ENCODE data around the gene SLC44A4.

SLC44A4 gene

GRCh38 chr6:31861919-31862343 lies 16.9 kb downstream of the SLC44A4 start (continued):
- no peak for TF ChIP-seq TSHZ2 (CRISPR knock-in tag; IDR thresholded peaks at IDR 0.05)

GRCh38 chr6:31861150-31861549 lies 17.6 kb downstream of the SLC44A4 start:
- no peak for ATAC-seq
- no peak for TF ChIP-seq TOX (CRISPR knock-in tag; IDR thresholded peaks at IDR 0.05; ENCODE audit: borderline replicate concordance)

GRCh38 chr6:31860349-31860748 lies 18.4 kb downstream of the SLC44A4 start:
- no peak for ATAC-seq
- no peak for TF ChIP-seq ESRRG (CRISPR knock-in tag; IDR thresholded peaks at IDR 0.05)
- TF ChIP-seq OSR1 (CRISPR knock-in tag; IDR thresholded peaks at IDR 0.05): no peak
- no peak for TF ChIP-seq RARB (CRISPR knock-in tag; IDR thresholded peaks at IDR 0.05)
- no peak for TF ChIP-seq CSRNP3 (CRISPR knock-in tag; IDR thresholded peaks at IDR 0.05)
- no peak for TF ChIP-seq ARNTL (CRISPR knock-in tag; IDR thresholded peaks at IDR 0.05; ENCODE audit: borderline replicate concordance, low read depth)
- TF ChIP-seq PPARA (CRISPR knock-in tag; IDR thresholded peaks at IDR 0.05; ENCODE audit: borderline replicate concordance): no peak
- no peak for TF ChIP-seq CREB5 (CRISPR knock-in tag; IDR thresholded peaks at IDR 0.05; ENCODE audit: low read depth)
- no peak for TF ChIP-seq CSDC2 (CRISPR knock-in tag; IDR thresholded peaks at IDR 0.05)
- no peak for TF ChIP-seq ZFP3 (CRISPR knock-in tag; IDR thresholded peaks at IDR 0.05)
- no peak for TF ChIP-seq GLIS3 (CRISPR knock-in tag; IDR thresholded peaks at IDR 0.05)
- TF ChIP-seq TCF4 (CRISPR knock-in tag; IDR thresholded peaks at IDR 0.05; ENCODE audit: borderline replicate concordance): no peak

GRCh38 chr6:31859923-31860322 lies 18.9 kb downstream of the SLC44A4 start:
- ATAC-seq: no peak
- no peak for TF ChIP-seq CSDC2 (CRISPR knock-in tag; IDR thresholded peaks at IDR 0.05)
- no peak for TF ChIP-seq PATZ1 (CRISPR knock-in tag; IDR thresholded peaks at IDR 0.05; ENCODE audit: borderline replicate concordance)

GRCh38 chr6:31858707-31859106 lies 20.1 kb downstream of the SLC44A4 start:
- ATAC-seq: no peak
- TF ChIP-seq TSHZ2 (CRISPR knock-in tag; IDR thresholded peaks at IDR 0.05): no peak
- TF ChIP-seq ZFP30 (CRISPR knock-in tag; IDR thresholded peaks at IDR 0.05): no peak
- TF ChIP-seq ZNF70 (CRISPR knock-in tag; IDR thresholded peaks at IDR 0.05): no peak
- TF ChIP-seq ARNTL (CRISPR knock-in tag; IDR thresholded peaks at IDR 0.05; ENCODE audit: borderline replicate concordance, low read depth): no peak
- no peak for TF ChIP-seq CSRNP3 (CRISPR knock-in tag; IDR thresholded peaks at IDR 0.05)
- TF ChIP-seq ZNF8 (CRISPR knock-in tag; IDR thresholded peaks at IDR 0.05): no peak
- TF ChIP-seq ZNF565 (CRISPR knock-in tag; conservative IDR thresholded peaks at IDR 0.05; ENCODE audit: low read depth): no peak
- TF ChIP-seq BACH2 (CRISPR knock-in tag; IDR thresholded peaks at IDR 0.05; ENCODE audit: borderline replicate concordance): no peak
- no peak for TF ChIP-seq PPARA (CRISPR knock-in tag; IDR thresholded peaks at IDR 0.05; ENCODE audit: borderline replicate concordance)
- no peak for TF ChIP-seq CSDC2 (CRISPR knock-in tag; IDR thresholded peaks at IDR 0.05)
- TF ChIP-seq RARB (CRISPR knock-in tag; IDR thresholded peaks at IDR 0.05): no peak
- no peak for TF ChIP-seq ZFP3 (CRISPR knock-in tag; IDR thresholded peaks at IDR 0.05)
- no peak for TF ChIP-seq POU6F1 (CRISPR knock-in tag; IDR thresholded peaks at IDR 0.05; ENCODE audit: borderline replicate concordance, low read depth)
- TF ChIP-seq SNAI2 (CRISPR knock-in tag; IDR thresholded peaks at IDR 0.05): no peak
- TF ChIP-seq TOX (CRISPR knock-in tag; IDR thresholded peaks at IDR 0.05; ENCODE audit: borderline replicate concordance): no peak

Measured in SK-N-SH treated with all-trans-retinoic acid at 6 μM for 48 hours (cell line).